GM10266 (cell line): ENCODE measurements around the gene FAM50A.
A peak's percentile ranks its signal among the peaks of the same experiment; 100 is the strongest.
"Not testable (repeated sequence)": the region's sequence is repeated elsewhere in the genome, so short reads cannot be mapped to it uniquely, and the experiment has no call there.

ENCODE experiments used
- DNase-seq: peaks from one replicate; pipeline ENCODE4 v3.0.0; 2012; ENCODE audit errors: extremely low spot score
- CTCF ChIP-seq: IDR thresholded peaks from 2 replicates; pipeline ENCODE4 v1.5.1; 2012; ENCODE audit warnings: mild to moderate bottlenecking, low read depth; ENCODE audit not compliant: control insufficient read depth, insufficient read depth; ENCODE audit errors: missing control alignments

The FAM50A gene

GRCh38 chrX:154443992-154444754 lies at the start of gene FAM50A:
Gene FAM50A (plus strand): TSS chrX:154444141. CDS start chrX:154444236, 95 bp downstream.
- TF ChIP-seq CTCF = no peak

GRCh38 chrX:154396363-154396762 lies 47.6 kb upstream of the FAM50A start:
- not testable (repeated sequence) for DNase-seq

More at GRCh38 chrX:154443992-154444754, at the start of gene FAM50A:
- peak; percentile 92 for DNase-seq

- TF ChIP-seq CTCF = no peak
Measured at GRCh38 chrX:154396973-154397887, 46.7 kb upstream of the FAM50A start.

GRCh38 chrX:154397888-154398667 lies 45.9 kb upstream of the FAM50A start, which contains the start of gene RPL10:
Gene RPL10 (plus strand): TSS chrX:154398377. CDS start chrX:154398520, 143 bp downstream.
- DNase-seq = peak; percentile 93
- TF ChIP-seq CTCF = no peak

More at GRCh38 chrX:154396973-154397887, 46.7 kb upstream of the FAM50A start:
- peak; percentile 47 for DNase-seq

- DNase-seq = peak; percentile 54
- TF ChIP-seq CTCF = peak; percentile 71
Measured at GRCh38 chrX:154398668-154399526, 45.0 kb upstream of the FAM50A start.

- DNase-seq = no peak
- TF ChIP-seq CTCF = no peak
Measured at GRCh38 chrX:154399527-154400368, 44.2 kb upstream of the FAM50A start.

- not testable (repeated sequence) for DNase-seq
Measured at GRCh38 chrX:154400369-154400817, 43.5 kb upstream of the FAM50A start.
